ENCODE results near the gene GFAP.

Gene GFAP

GRCh38 chr17:44880062-44880461, 35.2 kb downstream of the GFAP start:
- ChIA-PET CTCF (interaction anchor here (1.0 to 3.6 kb wide), 3 partner anchors 53 to 105 kb away, joined by 3 to 26 read pairs (median 10); no protein-coding TSS in a partner anchor), POLR2A (ENCODE audit: low non-redundant PET) (no interaction called here)
- TF ChIP-seq CTCF (conservative IDR thresholded peaks at IDR 0.05; ENCODE audit: low read depth): no peak
- no peak for DNase-seq (ENCODE audit: low spot score)
- H3K27ac ChIP-seq: no peak overlapping the region

- no peak for DNase-seq (ENCODE audit: low spot score)
- ChIA-PET POLR2A (ENCODE audit: low non-redundant PET) (no interaction called here), CTCF (interaction anchor here (0.7 to 3.6 kb wide), 9 partner anchors 9 to 104 kb away, joined by 3 to 26 read pairs (median 4); no protein-coding TSS in a partner anchor)
- H3K27ac ChIP-seq: peak overlapping the region; percentile 21; the same call in 1 of the 2 replicates
- no peak for TF ChIP-seq CTCF (conservative IDR thresholded peaks at IDR 0.05; ENCODE audit: low read depth)
Observed at GRCh38 chr17:44879376-44879775, 35.9 kb downstream of the GFAP start.

GRCh38 chr17:44878627-44879221, 36.6 kb downstream of the GFAP start:
- DNase-seq (ENCODE audit: low spot score): peak; percentile 54
- peak overlapping the region; percentile 21; the same call in 1 of the 2 replicates for H3K27ac ChIP-seq
- POLR2A ChIA-PET (ENCODE audit: low non-redundant PET): no interaction called here
- CTCF ChIA-PET: interaction anchor here (0.5 to 3.6 kb wide), 17 partner anchors 8 to 1139 kb away, joined by 3 to 26 read pairs (median 4); a partner anchor contains a TSS
- peak; percentile 78 for TF ChIP-seq CTCF (conservative IDR thresholded peaks at IDR 0.05; ENCODE audit: low read depth)

- ChIA-PET CTCF (interaction anchor here (0.6 to 2.0 kb wide), 4 partner anchors 12 to 1117 kb away, joined by 4 to 6 read pairs (median 4); no protein-coding TSS in a partner anchor), POLR2A (ENCODE audit: low non-redundant PET) (interaction anchor here (0.6 kb wide), 2 partner anchors 184 to 931 kb away, joined by 3 read pairs; partner anchors contain the start of gene NMT1)
- no peak for DNase-seq (ENCODE audit: low spot score)
- H3K27ac ChIP-seq: no peak overlapping the region
- no peak for TF ChIP-seq CTCF (conservative IDR thresholded peaks at IDR 0.05; ENCODE audit: low read depth)
Observed at GRCh38 chr17:44877121-44877520, 38.2 kb downstream of the GFAP start.

GRCh38 chr17:44875761-44876160, 39.5 kb downstream of the GFAP start:
- H3K27ac ChIP-seq: no peak overlapping the region
- CTCF ChIA-PET: interaction anchor here (0.5 to 2.0 kb wide), 3 partner anchors 11 to 342 kb away, joined by 3 to 6 read pairs (median 4); no protein-coding TSS in a partner anchor
- DNase-seq (ENCODE audit: low spot score): no peak
- POLR2A ChIA-PET (ENCODE audit: low non-redundant PET): no interaction called here
- no peak for TF ChIP-seq CTCF (conservative IDR thresholded peaks at IDR 0.05; ENCODE audit: low read depth)

GRCh38 chr17:44872131-44872768, 43.0 kb downstream of the GFAP start:
- CTCF ChIA-PET: interaction anchor here (0.6 to 1.0 kb wide), 2 partner anchors 93 to 441 kb away, joined by 3 read pairs; no protein-coding TSS in a partner anchor
- H3K27ac ChIP-seq: peak overlapping the region; percentile 74
- POLR2A ChIA-PET (ENCODE audit: low non-redundant PET): no interaction called here
- no peak for DNase-seq (ENCODE audit: low spot score)
- no peak for TF ChIP-seq CTCF (conservative IDR thresholded peaks at IDR 0.05; ENCODE audit: low read depth)
